ENCODE data around the gene TRABD2B. TPM values are rescaled to one million over a fixed set of nuclear protein-coding genes. Genes with fewer than 3 reads are reported as not detected.
A peak's percentile ranks its signal among the peaks of the same experiment; 100 is the strongest.

Gene TRABD2B
- total RNA-seq, 1 experiment from 2014 or later = 0.05 TPM

DNA sequence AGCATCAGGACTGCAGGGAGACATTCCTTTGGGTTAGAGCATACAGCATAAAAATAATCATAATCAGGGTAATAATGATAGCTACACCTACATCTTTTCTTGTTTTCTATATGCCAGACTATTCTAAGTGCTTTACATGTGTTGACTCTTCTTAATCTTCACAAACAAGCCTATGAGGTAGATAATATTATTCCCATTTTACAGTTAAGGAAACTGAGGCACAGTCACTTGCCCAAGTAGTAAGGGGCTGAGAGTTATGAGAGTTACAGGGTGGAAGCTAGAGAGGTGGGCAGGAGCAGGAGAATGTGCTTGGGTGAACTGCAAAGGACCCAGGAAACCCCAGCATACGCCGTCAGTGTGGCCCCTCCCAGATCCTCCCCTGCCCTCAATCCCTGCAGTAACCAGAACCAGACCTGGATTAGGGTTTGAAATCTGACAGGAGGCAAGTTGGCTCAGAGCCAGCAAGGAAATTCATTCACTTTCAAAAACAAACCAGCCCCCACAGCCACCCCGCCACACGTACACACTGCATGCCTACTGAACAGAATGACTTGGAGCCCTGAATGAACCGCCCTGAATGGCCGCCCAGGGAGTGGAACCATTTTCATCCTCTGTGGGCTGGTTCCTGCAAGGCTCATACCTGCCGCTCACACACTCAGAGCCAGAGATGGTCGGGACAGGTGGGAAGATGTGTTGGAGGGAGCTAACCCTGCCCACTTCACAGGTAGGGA lies 126.1 kb downstream of the TRABD2B start:
- Histone ChIP-seq H3K4me2 (ENCODE audit: low read length) (peak overlapping the region; percentile 43), H2AFZ (ENCODE audit: low read depth, low read length, poor library complexity, severe bottlenecking) (no peak overlapping the region), H4K20me1 (ENCODE audit: insufficient read depth) (no peaks in the 10 kb centered on the region), H3K4me1 (ENCODE audit: control insufficient read depth in 1 of 2, insufficient read depth in 2 of 2, low read length in 2 of 2) (peaks cover 7 to 13% of the 10 kb centered on the region in 2 experiments), H3K9ac (ENCODE audit: low read length) (no peak overlapping the region), H3K79me2 (ENCODE audit: insufficient read depth, low read length) (no peaks in the 10 kb centered on the region), H3K27ac (ENCODE audit: low read depth, low read length) (no peak overlapping the region), H3K4me3 (replicated peaks in 1 of 2; ENCODE audit: low read depth in 1 of 2, low read length in 2 of 2) (no peak overlapping the region), H3K9me2 (ENCODE audit: insufficient read depth) (no peaks in the 10 kb centered on the region), H3K27me3 (ENCODE audit: insufficient read depth, low read length) (peaks cover 8% of the 10 kb centered on the region; the same call in 1 of the 2 replicates), H3K9me3 (ENCODE audit: control insufficient read depth in 1 of 2, insufficient read depth in 1 of 2, low read depth in 1 of 2, low read length in 2 of 2) (no peaks in the 10 kb centered on the region), H3K36me3 (ENCODE audit: control insufficient read depth in 1 of 2, insufficient read depth in 2 of 2, low read length in 2 of 2) (no peaks in the 10 kb centered on the region)
- DNase-seq (ENCODE audit: low read depth, low spot score) (no peak), ATAC-seq (no peak; the same call in 1 of the 2 replicates)
- ChIA-PET RAD21 (ENCODE audit: low non-redundant PET in 1 of 2, low total read pairs in 2 of 2, uncharacterized antibody in 2 of 2, unreplicated experiment in 2 of 2) (no interaction called here), POLR2A (no interaction called here), CTCF (no interaction called here)
- no TSS peak for BruUV-seq (replicated peaks)
- TF ChIP-seq POLR2A (IDR thresholded peaks at IDR 0.05; ENCODE audit: borderline replicate concordance, extremely low read depth, insufficient read depth, insufficient read length) (no peak), RAD21 (IDR thresholded peaks at IDR 0.05; ENCODE audit: low read depth) (no peak), JUND (IDR thresholded peaks at IDR 0.05) (no peak), CTCF (IDR thresholded peaks at IDR 0.05 in 2 of 3, conservative IDR thresholded peaks at IDR 0.05 in 1 of 3; ENCODE audit: borderline replicate concordance in 1 of 3, insufficient read depth in 1 of 3, low read depth in 2 of 3, low read length in 2 of 3) (no peak), REST (IDR thresholded peaks at IDR 0.05; ENCODE audit: low read depth) (no peak), ZNF274 (IDR thresholded peaks at IDR 0.05; ENCODE audit: low read depth, low read length) (no peak)
- intact Hi-C loops (cut with micrococcal nuclease) = no loop called here

All from HCT116 (cell line).